GM12892 (cell line): Measurements from ENCODE around the gene IDS.

Experiments
- POLR2A ChIP-seq: IDR thresholded peaks from 2 replicates; pipeline ENCODE4 v1.6.1; 2011; ENCODE audit warnings: low read depth, low read length, control low read depth
- POLR2AphosphoS5 ChIP-seq: IDR thresholded peaks from 2 replicates; pipeline ENCODE4 v1.6.1; 2011; ENCODE audit warnings: low read depth, low read length, control low read depth

DNA sequence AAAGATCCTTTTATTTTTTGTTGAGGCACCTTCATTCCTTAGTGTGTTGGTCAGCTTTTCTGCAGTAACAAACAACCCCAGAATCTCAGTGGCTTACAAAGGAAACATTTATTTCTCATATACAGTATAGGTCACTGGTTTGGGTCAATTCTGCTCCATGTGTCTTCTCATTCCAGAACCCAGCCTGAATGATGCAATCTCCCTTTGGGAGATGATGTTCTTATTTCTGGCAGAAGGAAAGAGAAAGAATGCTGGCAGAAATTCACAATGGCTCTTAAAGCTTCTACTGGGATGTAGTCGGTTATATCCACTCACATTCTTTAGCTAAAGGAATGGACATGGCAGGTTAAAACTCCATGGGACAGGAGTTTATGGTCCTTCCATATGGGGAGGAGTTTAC is 42.3 kb downstream of the IDS start:
- no peak for TF ChIP-seq POLR2AphosphoS5
- no peak for TF ChIP-seq POLR2A
